PC-3 (cell line): ENCODE data around the gene TBCEL. TPM values are rescaled to one million over a fixed set of nuclear protein-coding genes. Genes with fewer than 3 reads are reported as not detected.

Experiments
- ATAC-seq: fragments of 200-7000 bp; cut with Tn5 transposase; 2 replicates; pipeline ENCODE4 v1.9.1; 2020; ENCODE audit warnings: mild to moderate bottlenecking, moderate library complexity
- BruUV-seq: library from RNA; stranded (reverse); fragments of 400-500 nt; replicated peaks from 2 replicates; lab custom pipeline; 2021; lab: Mats Ljungman, UMichigan
- CTCF ChIA-PET: fragments of 300-600 bp; sonication (Branson Sonifier 250); formaldehyde crosslinking; loops from one replicate; lab custom pipeline; 2022; ENCODE audit warnings: antibody characterized with exemption; lab: Charles Lee
- POLR2A ChIA-PET: fragments of 300-600 bp; sonication (Branson Sonifier 250); formaldehyde crosslinking; loops from one replicate; lab custom pipeline; 2022; ENCODE audit warnings: antibody characterized with exemption; ENCODE audit not compliant: unreplicated experiment; lab: Charles Lee
- DNase-seq: peaks from one replicate; pipeline ENCODE4 v3.0.0-alpha.2; 2015
- H2AFZ ChIP-seq: fragments of 300-600 bp; sonication (generic); 2 replicates; pipeline ENCODE4 v1.6.0; 2016; ENCODE audit warnings: antibody characterized with exemption, low read length
- H3F3A ChIP-seq: fragments of 300-600 bp; sonication (generic); one replicate; pipeline ENCODE4 v1.6.0; 2017; ENCODE audit warnings: antibody characterized with exemption, low read length, control low read depth, mild to moderate bottlenecking; ENCODE audit not compliant: unreplicated experiment
- H3K27ac ChIP-seq: fragments of 300-600 bp; sonication (generic); 2 replicates; pipeline ENCODE4 v1.5.1; 2016; ENCODE audit warnings: mild to moderate bottlenecking, low read length
- H3K27me3 ChIP-seq: fragments of 300-600 bp; sonication (generic); 2 replicates; pipeline ENCODE4 v1.6.1; 2016; ENCODE audit warnings: low read length, mixed read lengths
- H3K36me3 ChIP-seq: fragments of 300-600 bp; sonication (generic); 2 replicates; pipeline ENCODE4 v1.6.1; 2016; ENCODE audit warnings: low read depth, mixed run types, low read length, mixed read lengths
- H3K4me1 ChIP-seq: fragments of 300-600 bp; sonication (generic); 2 replicates; pipeline ENCODE4 v1.5.1; 2016; ENCODE audit warnings: low read length; ENCODE audit not compliant: insufficient read depth
- H3K4me2 ChIP-seq: fragments of 300-600 bp; sonication (generic); 2 replicates; pipeline ENCODE4 v1.6.0; 2016; ENCODE audit warnings: low read length
- H3K4me3 ChIP-seq: fragments of 300-600 bp; sonication (generic); 2 replicates; pipeline ENCODE4 v1.5.1; 2016; ENCODE audit warnings: mild to moderate bottlenecking, low read length, mixed read lengths
- H3K79me2 ChIP-seq: fragments of 300-600 bp; sonication (generic); 2 replicates; pipeline ENCODE4 v1.6.1; 2017; ENCODE audit warnings: low read length, mixed read lengths
- H3K9ac ChIP-seq: fragments of 300-600 bp; sonication (generic); 2 replicates; pipeline ENCODE4 v1.6.0; 2016; ENCODE audit warnings: mild to moderate bottlenecking, low read length
- H3K9me2 ChIP-seq: fragments of 300-600 bp; sonication (generic); replicated peaks from 2 replicates; pipeline ENCODE4 v1.6.1; 2016; ENCODE audit warnings: mixed run types, low read length, mixed read lengths
- H3K9me3 ChIP-seq: fragments of 300-600 bp; sonication (generic); 2 replicates; pipeline ENCODE4 v1.6.1; 2016; ENCODE audit warnings: low read length, mixed read lengths
- H4K20me1 ChIP-seq: fragments of 300-600 bp; sonication (generic); 2 replicates; pipeline ENCODE4 v1.6.1; 2016; ENCODE audit warnings: low read length, mixed read lengths
- CTCF ChIP-seq: fragments of 300-600 bp; sonication (generic); conservative IDR thresholded peaks from 2 replicates; pipeline ENCODE4 v1.5.1; 2017; ENCODE audit warnings: antibody characterized with exemption, low read depth, mild to moderate bottlenecking, low read length
- EZH2 ChIP-seq: fragments of 300-600 bp; sonication (generic); IDR thresholded peaks from one replicate; pipeline ENCODE4 v1.6.1; 2017; ENCODE audit warnings: antibody characterized with exemption, mild to moderate bottlenecking, low read length; ENCODE audit not compliant: unreplicated experiment
- EZH2phosphoT487 ChIP-seq: fragments of 300-600 bp; sonication (generic); IDR thresholded peaks from 2 replicates; pipeline ENCODE4 v1.6.1; 2018; ENCODE audit warnings: mild to moderate bottlenecking, antibody characterized with exemption, low read length, borderline replicate concordance
- intact Hi-C: fragments of 100-400 bp; cut with micrococcal nuclease; formaldehyde crosslinking; loops from 2 replicates; pipeline ENCODE4 v1.9.0; 2023
- total RNA-seq: library from RNA; depleted of rRNA; stranded (reverse); fragments of >200 nt; gene quantifications from 2 replicates; pipeline ENCODE4 v1.2.3, GENCODE V29; 2014

Gene TBCEL
- total RNA-seq, 1 experiment from 2014 or later: 6.6 TPM

- Histone ChIP-seq H3K9me2 (no peaks in the 10 kb centered on the region), H3K4me3 (no peak within 1 kb of the TSS), H3K27me3 (peaks cover 27% of the 10 kb centered on the region), H3K9me3 (no peaks in the 10 kb centered on the region), H3K9ac (no peak within 1 kb of the TSS), H4K20me1 (no peaks in the 10 kb centered on the region), H3K27ac (no peak within 1 kb of the TSS), H2AFZ (no peak within 1 kb of the TSS), H3K4me2 (no peak within 1 kb of the TSS), H3K79me2 (no peaks in the 10 kb centered on the region), H3K36me3 (no peaks in the 10 kb centered on the region), H3F3A (no peaks in the 10 kb centered on the region), H3K4me1 (peaks cover 12% of the 10 kb centered on the region)
- DNase-seq (no peak), ATAC-seq (no peak)
- ChIA-PET CTCF (no interaction called here), POLR2A (no interaction called here)
- TF ChIP-seq CTCF (no peak), EZH2 (no peak), EZH2phosphoT487 (no peak)
- intact Hi-C loops: loop anchor here (1.0 kb wide), 1 partner anchor 34 kb away; no protein-coding TSS in a partner anchor
- no TSS peak for BruUV-seq
These were observed 77.0 kb downstream of the TBCEL start, which contains the start of gene TECTA for GRCh38 chr11:121100943-121101342. Gene TECTA (plus strand): TSS chr11:121101243. CDS start chr11:121102666, 1,423 bp downstream.

GRCh38 chr11:121104312-121104762 is 80.4 kb downstream of the TBCEL start:
- ChIA-PET CTCF (no interaction called here), POLR2A (no interaction called here)
- intact Hi-C loops: no loop called here
- Histone ChIP-seq H3K27ac (no peak overlapping the region), H3K9me3 (no peaks in the 10 kb centered on the region), H3K4me3 (no peak overlapping the region), H3K36me3 (no peaks in the 10 kb centered on the region), H3F3A (no peaks in the 10 kb centered on the region), H3K9ac (no peak overlapping the region), H3K27me3 (peaks cover 39% of the 10 kb centered on the region), H3K4me2 (no peak overlapping the region), H3K4me1 (peaks cover 12% of the 10 kb centered on the region), H3K9me2 (no peaks in the 10 kb centered on the region), H3K79me2 (no peaks in the 10 kb centered on the region), H2AFZ (no peak overlapping the region), H4K20me1 (no peaks in the 10 kb centered on the region)
- no peak for DNase-seq
- ATAC-seq: no peak
- TF ChIP-seq CTCF: peak; percentile 59
- TF ChIP-seq EZH2: no peak
- no peak for TF ChIP-seq EZH2phosphoT487
- no TSS peak for BruUV-seq

GRCh38 chr11:121105063-121105480 is 81.2 kb downstream of the TBCEL start:
- Histone ChIP-seq H3K4me2 (no peak overlapping the region), H3K36me3 (no peaks in the 10 kb centered on the region), H3K79me2 (no peaks in the 10 kb centered on the region), H3K9me2 (no peaks in the 10 kb centered on the region), H3F3A (no peaks in the 10 kb centered on the region), H3K27ac (no peak overlapping the region), H3K4me1 (peaks cover 5% of the 10 kb centered on the region), H3K9me3 (no peaks in the 10 kb centered on the region), H4K20me1 (no peaks in the 10 kb centered on the region), H3K9ac (no peak overlapping the region), H3K27me3 (peaks cover 45% of the 10 kb centered on the region), H3K4me3 (no peak overlapping the region), H2AFZ (no peak overlapping the region)
- DNase-seq (no peak), ATAC-seq (no peak)
- CTCF ChIA-PET: interaction anchor here (0.5 to 1.0 kb wide), 3 partner anchors 37 to 171 kb away, joined by 3 to 8 read pairs (median 6); no protein-coding TSS in a partner anchor
- intact Hi-C loops: no loop called here
- POLR2A ChIA-PET: no interaction called here
- BruUV-seq: no TSS peak
- no peak for TF ChIP-seq EZH2
- TF ChIP-seq EZH2phosphoT487: no peak
- TF ChIP-seq CTCF: no peak
